GDM1 (cell line): ENCODE measurements around the gene TNIK.
A peak's percentile ranks its signal among the peaks of the same experiment; 100 is the strongest.

Source experiments
- DNase-seq: peaks from one replicate; lab custom pipeline; 2025; lab: John Stamatoyannopoulos, UW

TNIK gene

DNA sequence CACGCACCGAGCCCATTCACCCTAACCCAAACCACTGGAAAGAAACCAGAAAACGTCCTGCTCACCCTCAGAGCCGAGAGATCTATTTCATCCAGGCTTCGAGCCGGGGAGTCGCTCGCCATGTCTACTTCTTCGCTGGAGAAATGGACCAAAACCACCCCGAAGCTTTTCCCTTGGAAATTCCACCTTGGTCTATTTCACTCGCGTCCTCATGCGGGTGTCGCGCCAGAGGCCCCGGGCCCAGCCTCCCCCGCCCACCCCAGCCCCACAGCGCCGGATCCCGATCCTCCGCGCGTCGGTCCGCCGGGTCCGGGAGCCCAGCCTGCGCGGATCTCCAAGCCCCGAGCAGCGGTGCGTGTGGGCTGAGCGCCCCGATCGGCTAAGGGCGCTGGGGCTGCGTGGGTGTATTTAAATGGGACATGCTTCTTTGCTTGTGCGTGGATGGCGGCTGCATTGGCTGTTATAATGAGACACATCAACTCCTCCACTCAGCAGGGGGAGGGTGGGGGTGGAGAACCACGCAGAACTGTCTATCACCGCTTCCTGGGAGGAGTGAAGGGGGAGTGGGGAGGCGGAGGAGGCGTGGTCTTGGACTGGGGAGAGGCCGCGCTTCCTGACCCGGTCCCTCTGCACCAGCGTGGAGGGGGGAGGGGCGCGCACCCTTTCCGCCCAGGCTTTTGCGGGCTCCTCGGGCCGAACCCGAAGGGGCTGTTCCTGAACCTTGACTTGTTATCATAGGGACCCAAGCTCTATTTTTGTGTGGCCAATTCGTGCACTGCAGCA lies at the start of gene TNIK:
TNIK (minus strand) TSS at position 464 of the 783 bp plus-strand sequence; CDS start at position 122, 342 bp downstream.
- peak; percentile 88 for DNase-seq

DNA sequence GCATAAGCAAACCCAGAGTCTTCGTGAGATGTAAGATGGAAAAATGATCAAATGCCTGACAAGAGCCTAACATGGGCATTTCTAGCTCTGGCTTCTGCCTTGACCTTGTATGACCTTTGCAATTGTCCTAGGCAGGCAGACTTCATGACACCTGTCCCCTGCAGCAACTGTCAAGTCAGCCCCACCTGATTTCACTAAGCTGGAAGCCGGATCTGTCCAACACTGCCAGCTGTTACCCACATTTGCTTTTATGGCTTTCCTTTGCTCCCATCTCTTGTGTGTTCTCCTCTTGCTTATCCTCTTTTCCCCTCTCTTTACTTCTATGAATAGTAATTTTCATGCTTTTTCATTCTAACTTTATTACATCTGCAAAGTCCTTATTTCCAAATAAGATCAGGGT lies 48.5 kb upstream of the TNIK start:
- DNase-seq, result no peak

DNA sequence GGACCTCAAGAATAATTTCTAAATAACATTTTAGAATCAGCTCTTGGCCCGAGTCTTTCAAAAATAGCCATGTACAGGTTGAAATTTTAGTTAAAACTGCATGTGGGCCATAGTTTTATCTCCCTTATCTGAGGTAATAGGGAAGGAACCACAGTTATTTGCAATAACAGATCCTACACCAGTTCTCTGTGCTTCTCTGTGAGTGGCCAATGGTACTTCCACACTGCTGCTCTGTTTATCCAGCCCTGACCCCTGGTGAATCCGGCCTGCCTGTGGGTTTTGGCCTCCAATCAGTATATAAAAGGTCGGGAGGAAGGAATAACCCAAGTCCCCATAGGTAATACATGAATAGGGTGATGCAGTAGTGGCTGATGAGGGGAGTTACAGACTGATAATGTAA lies 48.0 kb upstream of the TNIK start:
- DNase-seq, result no peak

DNA sequence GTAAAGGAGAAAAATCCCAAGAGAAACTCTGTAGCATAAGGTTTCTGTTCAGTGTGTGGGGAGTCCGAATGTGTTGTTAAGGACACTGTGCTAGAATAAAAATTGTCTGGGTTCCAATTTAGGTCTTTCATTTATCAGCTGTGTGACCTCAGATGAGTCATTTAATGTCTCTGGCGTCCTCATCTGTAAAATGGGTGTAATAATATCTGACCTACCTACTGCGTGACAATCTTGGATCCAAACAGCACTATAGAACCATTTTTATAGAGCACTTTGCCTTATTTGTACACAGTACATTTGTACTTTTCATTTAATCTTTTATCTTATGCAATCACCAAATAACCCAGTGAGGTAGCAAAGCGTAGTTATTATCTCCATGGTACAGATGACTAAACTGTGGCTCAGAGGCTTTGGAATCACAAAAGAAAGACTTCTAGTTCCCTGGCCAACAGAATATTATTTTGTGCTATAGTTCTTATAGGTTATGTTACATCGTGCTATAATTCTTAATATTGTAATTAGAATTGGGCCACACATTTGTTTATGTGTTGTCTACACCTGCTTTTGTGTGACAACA lies 46.6 kb upstream of the TNIK start:
- DNase-seq, result no peak

DNA sequence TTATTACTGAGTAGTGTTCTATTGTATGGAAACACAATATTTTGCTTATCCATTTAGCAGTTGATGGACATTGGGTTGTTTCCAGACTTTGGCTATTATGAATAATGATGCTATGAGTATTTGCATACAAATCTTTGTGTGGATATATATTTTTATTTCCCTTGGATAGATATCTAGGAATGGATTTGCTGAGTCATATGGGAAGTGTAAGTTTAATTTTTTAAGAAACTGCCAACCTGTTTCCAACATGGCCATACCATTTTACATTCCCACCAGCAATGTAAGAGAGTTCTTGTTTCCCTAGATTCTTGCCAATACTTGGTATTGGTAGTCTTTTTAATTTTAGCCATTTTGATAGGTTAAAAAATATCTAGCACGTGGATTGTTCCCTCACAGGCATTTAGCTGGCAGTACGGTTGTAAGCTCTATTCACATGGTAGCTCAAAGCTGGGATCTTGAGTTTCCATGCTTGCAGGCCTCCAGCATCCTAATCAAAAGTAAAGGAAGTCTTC lies 45.7 kb upstream of the TNIK start:
- DNase-seq, result no peak

DNA sequence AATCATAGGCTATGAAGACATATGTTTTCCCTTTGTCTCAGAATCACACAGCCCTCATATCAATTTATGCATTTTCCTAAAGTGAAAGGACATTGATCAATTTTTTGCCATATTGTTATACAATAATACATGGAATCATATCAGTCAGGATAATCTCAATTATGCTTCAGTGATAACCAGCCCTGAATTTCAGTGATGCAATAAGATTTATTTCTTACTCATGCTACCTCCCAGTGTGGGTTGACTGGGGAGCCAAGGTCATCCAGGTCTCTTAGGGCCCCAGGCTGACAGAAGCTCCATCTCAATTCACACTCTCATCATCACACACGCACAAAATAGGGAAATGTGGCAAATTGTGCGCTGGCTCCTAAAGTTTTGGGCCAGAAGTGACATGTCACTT lies 44.2 kb upstream of the TNIK start:
- DNase-seq, result no peak

DNA sequence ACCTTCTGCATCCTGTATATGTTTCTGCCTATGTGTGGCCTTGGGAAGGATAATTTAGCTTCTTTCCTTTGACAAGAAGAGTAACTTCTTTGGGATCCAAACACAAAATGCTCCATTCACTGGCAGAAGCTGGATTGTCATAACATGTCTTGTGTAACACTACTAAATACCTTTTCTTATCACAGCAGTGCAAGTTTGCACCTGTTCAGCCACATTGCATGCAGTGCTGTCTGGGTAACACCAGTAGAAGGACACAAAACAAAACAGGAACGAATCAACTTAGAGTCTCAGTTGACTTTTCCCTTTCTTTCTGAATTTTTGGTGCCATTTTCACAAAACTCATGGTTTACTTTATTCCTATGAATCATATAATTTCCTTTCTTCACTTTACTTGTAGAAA lies 43.6 kb upstream of the TNIK start:
- DNase-seq, result no peak

DNA sequence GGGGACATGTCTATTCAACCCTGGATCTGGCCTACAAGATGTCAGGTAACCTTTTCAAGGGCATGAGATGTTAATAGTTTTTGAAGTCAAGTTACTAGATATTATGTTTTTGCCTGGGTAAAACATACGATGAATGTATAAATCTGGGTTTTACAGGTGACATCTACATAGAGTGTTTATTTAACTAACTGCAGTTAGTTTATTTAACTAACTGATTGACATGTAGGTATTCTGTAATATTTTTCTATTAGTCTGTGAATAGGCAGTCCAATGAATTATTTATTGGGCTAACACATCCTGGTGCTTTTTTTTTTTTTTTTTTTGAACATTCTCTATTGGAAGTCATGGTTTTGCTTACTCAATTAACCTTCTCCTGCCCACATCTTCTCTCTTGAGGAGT lies 38.7 kb upstream of the TNIK start:
- DNase-seq, result no peak

DNA sequence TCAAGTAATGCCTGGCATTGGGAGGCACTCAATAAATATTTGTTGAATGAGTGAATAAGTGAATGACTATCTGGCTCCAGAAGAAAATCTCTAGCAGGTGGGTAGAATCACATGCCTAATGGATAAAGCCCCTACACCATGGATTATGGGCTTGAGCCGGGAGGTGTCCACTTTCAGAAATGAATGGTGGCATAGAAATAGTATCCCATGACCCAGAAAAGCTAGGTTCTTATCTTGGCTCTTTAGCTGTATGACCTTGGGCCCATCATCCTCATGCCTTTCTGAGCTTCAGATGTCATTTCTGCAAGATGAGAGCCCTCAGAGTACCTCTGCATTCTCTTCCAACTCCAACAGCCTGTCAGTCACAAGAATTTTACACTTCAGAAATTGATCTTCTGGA lies 37.3 kb upstream of the TNIK start:
- no peak for DNase-seq

DNA sequence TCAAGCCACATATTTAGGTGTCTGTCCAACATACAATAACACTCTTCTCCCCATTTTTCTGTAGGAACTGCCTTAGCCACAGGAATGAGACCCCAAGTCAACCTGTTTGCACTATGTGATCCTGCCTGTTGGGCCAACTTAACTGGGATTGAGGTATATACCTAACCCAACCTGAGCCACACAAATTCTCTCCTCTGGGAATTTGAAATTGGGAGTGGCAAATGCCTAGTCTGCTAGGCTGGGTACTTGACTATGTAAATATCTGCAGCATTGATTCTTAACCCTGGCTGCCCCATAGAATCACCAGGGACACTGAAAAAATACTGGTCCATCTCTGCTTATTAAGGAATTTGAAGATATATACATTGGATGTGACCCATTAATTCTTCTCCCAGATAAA lies 35.2 kb upstream of the TNIK start:
- no peak for DNase-seq

DNA sequence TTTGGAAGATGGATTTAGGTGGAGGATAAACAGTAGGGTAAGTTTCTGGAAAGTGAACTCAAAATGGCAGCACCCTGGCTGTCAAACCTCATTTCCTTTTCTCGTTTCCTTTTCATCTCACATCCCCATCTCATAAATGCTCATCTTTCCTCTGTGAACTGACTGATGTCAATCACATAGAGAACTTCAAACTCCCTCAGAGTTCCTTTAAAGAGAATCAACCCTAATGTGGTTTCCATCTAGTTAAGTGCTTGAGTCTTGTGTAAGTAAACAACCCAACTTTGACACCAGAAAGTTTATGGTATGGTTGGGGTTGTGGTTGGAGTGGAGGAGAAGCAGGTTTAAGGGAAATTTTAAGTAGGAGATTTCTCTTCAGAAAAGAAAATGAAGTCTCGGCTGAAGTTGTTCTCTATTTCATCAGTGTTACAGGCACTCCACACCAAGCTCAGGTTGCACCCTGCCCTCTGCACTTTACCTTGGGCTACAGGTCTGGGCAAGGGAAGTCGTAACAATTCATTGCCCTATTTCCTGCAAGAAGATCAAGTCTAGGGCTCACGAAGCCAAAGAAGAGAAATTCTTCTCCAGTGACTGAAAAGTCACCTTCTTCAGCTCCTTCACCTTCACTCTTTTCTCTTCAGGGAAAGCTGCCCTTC lies 34.4 kb upstream of the TNIK start:
- DNase-seq, result no peak

DNA sequence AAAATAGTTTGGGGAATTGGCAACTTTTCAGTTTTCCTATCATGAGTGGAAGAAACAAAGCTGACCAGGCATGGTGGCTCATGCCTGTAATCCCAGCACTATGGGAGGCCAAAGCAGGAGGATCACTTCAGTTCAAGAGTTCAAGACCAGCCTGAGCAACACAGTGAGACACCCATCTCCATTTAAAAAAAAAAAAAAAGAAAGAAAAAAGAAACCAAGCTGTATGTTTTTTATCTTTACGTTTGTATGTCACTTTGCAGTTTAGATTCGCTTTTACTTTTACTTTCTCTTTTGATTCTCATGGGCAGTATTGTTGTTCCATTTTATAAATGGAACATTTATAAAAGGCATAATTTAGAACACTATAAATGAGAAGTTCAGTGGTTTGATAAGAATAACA lies 31.2 kb upstream of the TNIK start:
- DNase-seq, result no peak

DNA sequence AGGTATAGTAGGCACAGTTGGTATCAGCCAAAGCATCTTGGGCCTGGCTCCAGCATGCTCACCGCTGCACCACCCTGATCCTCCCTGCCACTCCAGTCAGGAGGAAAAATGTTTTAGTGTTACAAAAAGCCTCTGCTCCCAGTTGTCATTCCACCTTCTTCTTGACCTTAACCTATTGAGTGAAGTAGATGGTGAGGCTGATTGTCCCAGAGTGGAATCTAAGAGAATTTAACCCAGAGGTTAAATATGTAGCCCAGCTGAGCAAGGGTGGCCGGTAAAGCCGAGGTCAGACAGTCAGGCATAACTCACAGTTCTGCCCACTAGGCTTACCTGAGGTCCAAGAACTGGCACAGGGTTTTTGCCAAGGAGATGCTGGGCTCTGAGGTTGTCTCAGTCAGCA lies 30.7 kb upstream of the TNIK start:
- DNase-seq, result no peak

DNA sequence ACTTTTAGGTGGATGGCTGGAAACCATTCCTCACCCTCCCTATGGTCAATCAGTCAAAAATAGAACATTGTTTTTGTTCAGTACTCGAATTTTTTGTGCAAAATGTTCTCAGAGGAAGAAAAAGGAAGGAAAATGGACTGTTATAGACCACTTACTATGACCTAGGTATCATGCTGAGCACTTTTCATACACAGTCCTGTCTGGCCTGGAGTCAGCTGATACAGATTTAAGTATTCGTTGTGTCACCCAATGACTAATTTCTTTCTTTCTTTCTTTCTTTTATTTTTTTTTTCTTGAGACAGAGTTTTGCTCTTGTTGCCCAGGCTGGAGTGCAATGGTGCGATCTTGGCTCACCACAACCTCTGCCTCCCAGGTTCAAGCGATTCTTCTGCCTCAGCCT lies 29.1 kb upstream of the TNIK start:
- DNase-seq, result no peak

DNA sequence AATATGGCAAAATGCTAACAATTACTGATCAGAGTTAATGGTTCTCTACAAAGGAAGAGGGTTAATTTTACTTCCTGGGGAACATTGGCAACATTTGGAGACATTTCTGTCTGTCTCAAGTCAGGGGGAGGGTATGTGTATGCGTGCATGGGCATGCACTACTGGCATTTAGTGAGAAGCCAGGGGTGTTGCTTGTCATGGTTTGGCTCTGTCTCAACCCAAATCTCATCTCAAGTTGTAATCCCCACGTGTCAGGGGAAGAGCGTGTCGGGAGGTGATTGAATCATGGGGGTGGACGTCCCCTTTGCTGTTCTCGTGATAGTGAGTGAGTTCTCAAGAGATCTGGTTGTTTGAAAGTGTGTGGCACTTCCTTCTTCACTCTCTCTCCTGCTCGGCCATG lies 28.3 kb upstream of the TNIK start:
- DNase-seq, result no peak

DNA sequence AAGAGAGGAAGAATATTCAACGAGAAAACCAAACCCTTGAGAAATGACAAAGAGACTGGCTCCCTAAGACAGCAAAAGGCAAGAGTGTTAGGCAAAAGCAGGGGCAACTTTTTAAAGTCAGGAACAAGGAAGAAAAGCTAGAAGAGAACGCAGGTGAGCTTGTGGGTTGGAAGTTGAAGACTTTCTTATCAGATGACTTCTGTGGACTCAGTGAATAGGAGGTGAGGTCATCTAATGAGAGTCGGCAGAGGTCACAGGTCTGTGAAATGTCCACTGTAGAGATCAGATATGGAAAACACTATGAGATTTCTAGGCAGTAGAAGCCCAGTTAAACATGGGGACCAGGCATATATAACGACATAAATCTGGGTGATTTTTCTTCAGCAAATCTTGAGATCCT lies 27.2 kb upstream of the TNIK start:
- no peak for DNase-seq

DNA sequence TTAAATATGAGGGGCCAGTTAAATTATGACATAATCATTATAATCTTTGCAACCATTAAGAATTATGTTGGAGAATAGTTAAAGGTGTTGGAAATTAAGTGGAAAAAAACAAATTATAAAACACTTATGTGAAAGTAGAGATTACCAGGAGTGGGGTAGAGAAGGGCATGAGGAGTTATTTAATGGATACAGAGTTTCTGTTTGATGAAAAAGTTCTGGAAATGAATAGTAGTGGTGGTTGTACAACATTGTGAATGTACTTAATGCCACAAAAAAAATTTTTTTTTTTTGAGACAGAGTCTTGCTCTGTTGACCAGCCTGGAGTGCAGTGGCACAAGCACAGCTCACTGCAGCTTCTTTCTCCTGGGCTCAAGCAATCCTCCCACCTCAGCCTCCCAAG lies 25.1 kb upstream of the TNIK start:
- no peak for DNase-seq

DNA sequence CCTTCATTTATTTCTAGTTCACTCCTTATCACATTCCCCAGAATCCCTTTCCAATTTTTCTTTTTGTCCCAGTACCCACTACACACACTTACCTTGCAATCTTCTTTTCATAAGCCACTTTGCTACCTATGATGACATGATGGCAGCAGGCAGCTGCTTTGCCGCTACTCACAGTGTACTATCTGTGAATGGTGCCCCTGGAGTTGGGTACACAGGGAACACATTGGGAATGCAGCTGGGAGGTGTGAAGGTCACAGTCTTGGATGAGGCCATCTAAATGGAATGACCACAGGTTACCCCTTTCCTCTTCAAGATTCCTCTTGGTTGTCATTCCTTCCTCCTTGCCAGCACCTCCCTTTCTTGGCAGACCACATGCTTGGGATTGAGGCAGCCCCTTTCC lies 20.8 kb upstream of the TNIK start:
- no peak for DNase-seq

DNA sequence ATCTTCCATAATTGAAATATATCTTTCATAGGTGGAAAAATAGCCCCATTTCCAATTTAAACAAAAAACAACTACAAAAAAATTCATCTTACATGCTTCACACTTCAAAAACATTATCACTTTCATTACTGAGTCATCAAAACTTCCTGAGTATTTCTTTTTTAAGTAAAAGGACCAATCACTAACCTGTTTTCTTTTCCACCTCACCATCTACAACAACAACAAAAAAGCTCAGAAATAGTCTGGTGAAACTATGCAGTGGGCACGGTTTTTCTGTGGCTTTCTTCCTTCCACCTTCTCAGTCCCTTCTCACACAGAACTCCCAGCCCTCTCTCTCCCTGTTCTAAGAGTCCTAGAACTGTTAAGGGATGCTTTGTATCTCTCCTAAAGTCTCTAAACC lies 20.3 kb upstream of the TNIK start:
- no peak for DNase-seq

DNA sequence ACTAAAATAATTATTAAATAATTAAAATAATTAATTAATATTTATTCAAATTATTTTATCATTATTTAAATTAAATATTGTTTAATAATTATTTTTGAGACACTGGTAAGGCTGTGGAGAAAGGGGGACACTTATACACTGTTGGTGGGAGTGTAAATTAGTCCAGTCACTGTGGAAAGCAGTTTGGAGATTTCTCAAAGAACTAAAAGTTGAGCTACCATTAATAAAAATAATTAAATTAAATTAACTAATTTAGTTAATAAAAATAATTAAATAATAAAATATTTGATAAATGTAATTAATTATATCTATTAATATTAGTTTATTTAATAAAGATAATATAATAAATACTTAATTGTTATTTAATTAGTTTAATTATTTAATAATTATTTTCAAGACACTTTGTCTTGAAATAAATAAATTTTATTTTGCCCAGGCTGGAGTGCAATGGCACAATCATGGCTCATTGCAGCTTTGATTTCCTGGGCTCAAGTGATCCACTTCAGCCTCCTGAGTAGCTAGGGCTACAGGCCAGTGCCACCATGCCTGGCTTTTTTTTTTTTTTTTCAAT lies 16.4 kb upstream of the TNIK start:
- no peak for DNase-seq

DNA sequence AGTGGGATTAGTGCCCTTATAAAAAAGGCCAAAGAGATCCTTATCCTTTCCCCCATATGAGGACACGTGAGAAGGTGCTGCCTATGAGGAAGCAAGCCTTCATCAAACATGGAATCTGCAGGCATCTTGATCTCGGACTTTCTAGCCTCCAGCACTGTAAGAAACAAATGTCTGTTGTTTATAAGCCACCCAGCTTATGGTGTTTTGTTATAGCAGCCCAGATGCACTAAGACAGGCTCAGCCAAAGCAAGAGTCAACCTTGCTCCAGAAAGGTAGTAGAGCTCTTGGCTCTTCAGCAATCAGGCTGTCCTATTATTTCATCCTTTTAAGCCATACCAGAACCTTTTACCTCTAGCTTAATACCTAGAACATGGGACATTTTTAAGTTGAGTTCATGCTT lies 12.3 kb upstream of the TNIK start:
- DNase-seq, result no peak

DNA sequence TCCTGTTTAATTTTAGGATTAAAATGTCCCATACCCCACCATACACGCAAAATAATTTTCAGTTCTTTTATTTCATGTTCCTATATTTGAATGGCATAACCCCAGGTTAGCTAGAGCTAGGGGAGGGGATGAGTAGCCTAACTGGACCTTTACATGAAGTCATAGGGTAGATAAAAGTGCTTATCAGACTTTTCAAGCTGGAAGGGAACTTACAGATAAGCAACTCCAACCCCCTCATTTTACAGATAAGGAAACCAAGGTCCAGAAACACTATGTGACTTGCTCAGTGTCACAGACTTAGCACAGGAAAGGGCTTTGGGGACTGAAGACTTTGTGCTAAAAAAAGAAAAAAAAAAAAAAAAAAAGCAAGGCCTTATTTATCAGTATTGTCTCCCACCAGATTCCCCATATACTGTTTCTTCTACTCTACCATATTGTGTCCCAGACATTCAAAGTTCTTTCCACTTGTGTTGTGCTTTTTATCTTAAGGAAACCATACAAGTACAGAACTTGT lies 10.6 kb upstream of the TNIK start:
- peak; percentile 30 for DNase-seq

DNA sequence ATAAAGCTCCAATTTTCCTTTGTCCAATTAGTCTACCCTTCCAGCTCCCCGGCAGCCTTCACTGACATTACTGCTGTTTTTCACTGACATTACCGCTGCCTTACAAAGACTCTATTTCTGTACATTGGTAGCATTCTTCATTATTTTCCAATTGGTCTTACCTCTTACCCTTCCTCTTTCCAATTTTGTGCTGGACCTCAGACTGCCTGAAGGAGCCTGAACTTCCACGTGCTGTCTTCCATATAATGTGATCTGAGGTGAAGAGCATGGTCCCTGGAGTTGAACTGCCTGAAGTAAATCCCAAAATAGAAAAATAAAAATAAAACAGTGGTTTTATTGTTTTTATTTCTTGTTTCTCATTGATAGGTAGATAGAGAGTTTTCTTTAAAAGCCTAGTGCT lies 9.2 kb upstream of the TNIK start:
- DNase-seq, result no peak
